ENCODE data around the gene RBBP8NL. TPM values are rescaled to one million over a fixed set of nuclear protein-coding genes. Genes with fewer than 3 reads are reported as not detected.

The RBBP8NL gene
- total RNA-seq, 6 experiments from 2014 or later: not detected

GRCh38 chr20:62430866-62431447, 3.6 kb upstream of the RBBP8NL start:
- 39% methylated on average over 22 of the region's 23 CpGs for WGBS (ENCODE audit: insufficient coverage, low coverage, low lambda C conversion rate, missing lambda C conversion rate)
- no peaks in the 10 kb centered on the region for H3K36me3 ChIP-seq
- DNase-seq (no peak), ATAC-seq (no peak)
- H3K27me3 ChIP-seq: no peaks in the 10 kb centered on the region
- no peak overlapping the region for H3K4me3 ChIP-seq
- no peaks in the 10 kb centered on the region for H3K9me3 ChIP-seq
- H3K27ac ChIP-seq: no peak overlapping the region
- H3K4me1 ChIP-seq: no peaks in the 10 kb centered on the region
- intact Hi-C loops (cut with DNase I): no loop called here
- TF ChIP-seq, protein P1, sequence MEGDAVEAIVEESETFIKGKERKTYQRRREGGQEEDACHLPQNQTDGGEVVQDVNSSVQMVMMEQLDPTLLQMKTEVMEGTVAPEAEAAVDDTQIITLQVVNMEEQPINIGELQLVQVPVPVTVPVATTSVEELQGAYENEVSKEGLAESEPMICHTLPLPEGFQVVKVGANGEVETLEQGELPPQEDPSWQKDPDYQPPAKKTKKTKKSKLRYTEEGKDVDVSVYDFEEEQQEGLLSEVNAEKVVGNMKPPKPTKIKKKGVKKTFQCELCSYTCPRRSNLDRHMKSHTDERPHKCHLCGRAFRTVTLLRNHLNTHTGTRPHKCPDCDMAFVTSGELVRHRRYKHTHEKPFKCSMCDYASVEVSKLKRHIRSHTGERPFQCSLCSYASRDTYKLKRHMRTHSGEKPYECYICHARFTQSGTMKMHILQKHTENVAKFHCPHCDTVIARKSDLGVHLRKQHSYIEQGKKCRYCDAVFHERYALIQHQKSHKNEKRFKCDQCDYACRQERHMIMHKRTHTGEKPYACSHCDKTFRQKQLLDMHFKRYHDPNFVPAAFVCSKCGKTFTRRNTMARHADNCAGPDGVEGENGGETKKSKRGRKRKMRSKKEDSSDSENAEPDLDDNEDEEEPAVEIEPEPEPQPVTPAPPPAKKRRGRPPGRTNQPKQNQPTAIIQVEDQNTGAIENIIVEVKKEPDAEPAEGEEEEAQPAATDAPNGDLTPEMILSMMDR (IDR thresholded peaks at IDR 0.05): no peak
- TF ChIP-seq POLR2A (IDR thresholded peaks at IDR 0.05): no peak

- WGBS (ENCODE audit: insufficient coverage, low coverage, low lambda C conversion rate, missing lambda C conversion rate): 44% methylated on average over 7 of the region's 10 CpGs
- no peak for DNase-seq
- intact Hi-C loops (cut with DNase I): no loop called here
- Histone ChIP-seq H3K4me1 (no peaks in the 10 kb centered on the region), H3K27me3 (no peaks in the 10 kb centered on the region), H3K27ac (no peak overlapping the region), H3K4me3 (no peak overlapping the region), H3K36me3 (no peaks in the 10 kb centered on the region), H3K9me3 (no peaks in the 10 kb centered on the region)
- TF ChIP-seq, protein P1 (IDR thresholded peaks at IDR 0.05): no peak
- TF ChIP-seq POLR2A (IDR thresholded peaks at IDR 0.05): no peak
- no peak for ATAC-seq
Measured at GRCh38 chr20:62430311-62430853, 3.0 kb upstream of the RBBP8NL start.

- intact Hi-C loops (cut with DNase I): no loop called here
- 72% methylated on average over 9 of the region's 23 CpGs for WGBS (ENCODE audit: insufficient coverage, low coverage, low lambda C conversion rate, missing lambda C conversion rate)
- no peaks in the 10 kb centered on the region for H3K9me3 ChIP-seq
- TF ChIP-seq, protein P1 (IDR thresholded peaks at IDR 0.05): no peak
- TF ChIP-seq POLR2A (IDR thresholded peaks at IDR 0.05): no peak
- ATAC-seq (no peak), DNase-seq (no peak)
- H3K4me3 ChIP-seq: no peak overlapping the region
- H3K36me3 ChIP-seq: no peaks in the 10 kb centered on the region
- H3K4me1 ChIP-seq: no peaks in the 10 kb centered on the region
- no peak overlapping the region for H3K27ac ChIP-seq
- H3K27me3 ChIP-seq: no peaks in the 10 kb centered on the region
Measured at GRCh38 chr20:62429455-62430310, 2.3 kb upstream of the RBBP8NL start.

GRCh38 chr20:62428396-62429295, 1.3 kb upstream of the RBBP8NL start:
- WGBS (ENCODE audit: insufficient coverage, low coverage, low lambda C conversion rate, missing lambda C conversion rate): 44% methylated on average over 15 of the region's 31 CpGs
- no peaks in the 10 kb centered on the region for H3K4me1 ChIP-seq
- no peak overlapping the region for H3K27ac ChIP-seq
- H3K36me3 ChIP-seq: no peaks in the 10 kb centered on the region
- TF ChIP-seq, protein P1 (IDR thresholded peaks at IDR 0.05): no peak
- TF ChIP-seq POLR2A (IDR thresholded peaks at IDR 0.05): no peak
- no peak for ATAC-seq
- intact Hi-C loops (cut with DNase I): no loop called here
- H3K27me3 ChIP-seq: no peaks in the 10 kb centered on the region
- DNase-seq: no peak
- H3K4me3 ChIP-seq: no peak overlapping the region
- no peaks in the 10 kb centered on the region for H3K9me3 ChIP-seq
